Measurements from ENCODE around the gene CD4.
"Not testable (repeated sequence)": the region's sequence is repeated elsewhere in the genome, so short reads cannot be mapped to it uniquely, and the experiment has no call there.

The CD4 gene

DNA sequence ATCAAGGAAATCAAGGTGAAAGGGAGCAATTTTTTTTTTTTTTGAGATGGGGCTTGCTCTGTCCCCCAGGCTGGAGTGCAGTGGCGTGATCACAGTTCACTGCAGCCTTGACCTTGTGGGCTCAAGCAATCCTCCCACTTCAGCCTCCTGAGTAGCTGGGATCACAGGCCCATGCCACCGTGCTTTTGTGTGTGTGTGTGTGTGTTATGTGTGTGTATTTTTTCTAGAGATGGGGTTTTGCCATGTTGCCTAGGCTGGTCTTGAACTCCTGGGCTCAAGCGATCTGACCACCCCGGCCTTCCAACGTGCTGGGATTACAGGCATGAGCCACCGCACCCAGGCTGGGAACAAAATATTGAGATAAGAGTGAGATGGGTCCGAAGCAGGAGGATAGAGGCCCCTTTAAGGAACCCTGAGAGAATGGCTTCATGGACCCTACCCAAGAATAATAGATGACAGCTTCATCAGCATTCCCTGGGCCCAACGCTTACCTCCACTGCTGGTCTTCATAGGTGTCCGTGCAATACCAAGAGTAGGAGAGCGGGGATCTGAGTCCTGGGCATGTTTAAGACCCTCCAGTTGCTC lies 60.7 kb downstream of the CD4 start:
- DNase-seq (ENCODE audit: low read depth): no peak

- DNase-seq (ENCODE audit: low read depth): no peak
These were observed 61.4 kb downstream of the CD4 start for GRCh38 chr12:6850796-6851152.

- DNase-seq (ENCODE audit: low read depth): peak; percentile 86
These were observed 62.0 kb downstream of the CD4 start, which contains the start of gene CDCA3 for GRCh38 chr12:6851153-6851920. Gene CDCA3, minus strand, starts transcription at chr12:6851286. Its CDS starts 334 bp downstream, at chr12:6850952.

DNA sequence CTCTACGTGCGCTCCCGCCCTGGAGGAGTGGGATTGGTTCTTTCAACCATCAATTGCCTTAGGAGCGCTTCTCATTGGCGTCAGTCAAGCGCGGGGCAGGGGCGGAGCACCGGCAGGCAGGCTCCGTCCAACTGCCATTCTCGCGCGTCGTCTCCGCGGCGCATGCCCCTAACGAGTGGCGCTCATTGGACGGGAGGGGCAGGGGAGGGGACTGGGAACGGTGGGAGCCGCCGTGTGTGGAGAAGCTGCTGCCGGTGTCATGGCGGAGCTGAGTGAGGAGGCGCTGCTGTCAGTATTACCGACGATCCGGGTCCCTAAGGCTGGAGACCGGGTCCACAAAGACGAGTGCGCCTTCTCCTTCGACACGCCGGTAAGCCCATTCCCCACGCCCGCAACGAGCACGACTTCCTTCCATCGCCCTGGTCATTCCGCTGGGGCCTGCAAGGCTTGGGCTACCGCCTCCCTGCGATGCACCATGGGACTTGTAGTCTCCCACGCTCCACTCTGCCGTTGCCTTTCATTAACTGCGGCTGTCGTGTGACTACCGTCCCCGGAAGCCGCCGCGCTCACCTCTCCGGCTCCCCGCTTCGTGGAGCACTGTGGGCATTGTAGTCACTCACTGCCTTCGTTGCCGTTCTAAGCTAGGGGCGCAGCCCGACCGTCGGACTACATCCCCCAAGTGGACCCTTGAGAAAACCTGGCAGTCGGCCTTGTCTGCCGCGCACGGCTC lies 62.8 kb downstream of the CD4 start, which contains the start of gene USP5:
Gene USP5, plus strand, starts transcription at position 230 of the 730 bp plus-strand sequence. Its CDS starts 30 bp downstream, at position 260.
- peak; percentile 96 for DNase-seq (ENCODE audit: low read depth)

GRCh38 chr12:6852651-6853354 lies 63.5 kb downstream of the CD4 start:
- no peak for DNase-seq (ENCODE audit: low read depth)

GRCh38 chr12:6853626-6854025 lies 64.3 kb downstream of the CD4 start:
- DNase-seq (ENCODE audit: low read depth): no peak

GRCh38 chr12:6854036-6854435 lies 64.7 kb downstream of the CD4 start:
- DNase-seq (ENCODE audit: low read depth): no peak

DNA sequence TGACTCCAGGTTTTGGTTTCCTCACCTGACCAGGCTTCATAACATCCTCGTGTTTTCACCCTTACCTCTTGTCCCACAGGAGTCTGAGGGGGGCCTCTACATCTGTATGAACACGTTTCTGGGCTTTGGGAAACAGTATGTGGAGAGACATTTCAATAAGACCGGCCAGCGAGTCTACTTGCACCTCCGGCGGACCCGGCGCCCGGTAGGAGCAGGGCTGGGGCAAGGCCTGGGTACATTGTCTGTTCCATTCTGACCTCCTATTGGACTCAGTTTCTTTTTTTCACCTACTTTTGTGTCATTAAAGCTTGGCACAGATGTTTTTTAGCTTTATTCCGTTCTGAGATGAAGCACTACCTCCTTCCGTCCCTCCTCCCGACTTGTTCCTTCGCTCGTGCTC lies 66.0 kb downstream of the CD4 start:
- DNase-seq (ENCODE audit: low read depth): no peak

- DNase-seq (ENCODE audit: low read depth): no peak
These were observed 69.5 kb downstream of the CD4 start for GRCh38 chr12:6858799-6859198.

GRCh38 chr12:6860116-6860515 lies 70.8 kb downstream of the CD4 start:
- DNase-seq (ENCODE audit: low read depth): no peak

GRCh38 chr12:6860942-6861341 lies 71.6 kb downstream of the CD4 start:
- DNase-seq (ENCODE audit: low read depth): no peak

GRCh38 chr12:6861391-6861790 lies 72.1 kb downstream of the CD4 start:
- DNase-seq (ENCODE audit: low read depth): no peak

DNA sequence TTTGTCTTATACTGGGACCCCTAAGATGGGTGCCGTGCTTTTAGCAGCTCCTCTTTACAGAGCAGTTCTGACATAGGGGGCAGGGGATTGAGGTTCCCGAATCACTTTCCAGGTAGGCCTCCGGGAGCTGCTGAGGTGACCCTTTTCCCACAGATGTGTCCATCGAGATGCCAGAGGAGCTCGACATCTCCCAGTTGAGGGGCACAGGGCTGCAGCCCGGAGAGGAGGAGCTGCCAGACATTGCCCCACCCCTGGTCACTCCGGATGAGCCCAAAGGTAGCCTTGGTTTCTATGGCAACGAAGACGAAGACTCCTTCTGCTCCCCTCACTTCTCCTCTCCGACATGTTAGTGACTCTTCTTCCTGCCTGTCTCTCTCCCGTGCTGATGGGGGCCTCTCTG lies 73.7 kb downstream of the CD4 start:
- DNase-seq (ENCODE audit: low read depth): no peak

GRCh38 chr12:6863586-6864321 lies 74.4 kb downstream of the CD4 start:
- no peak for DNase-seq (ENCODE audit: low read depth)

DNA sequence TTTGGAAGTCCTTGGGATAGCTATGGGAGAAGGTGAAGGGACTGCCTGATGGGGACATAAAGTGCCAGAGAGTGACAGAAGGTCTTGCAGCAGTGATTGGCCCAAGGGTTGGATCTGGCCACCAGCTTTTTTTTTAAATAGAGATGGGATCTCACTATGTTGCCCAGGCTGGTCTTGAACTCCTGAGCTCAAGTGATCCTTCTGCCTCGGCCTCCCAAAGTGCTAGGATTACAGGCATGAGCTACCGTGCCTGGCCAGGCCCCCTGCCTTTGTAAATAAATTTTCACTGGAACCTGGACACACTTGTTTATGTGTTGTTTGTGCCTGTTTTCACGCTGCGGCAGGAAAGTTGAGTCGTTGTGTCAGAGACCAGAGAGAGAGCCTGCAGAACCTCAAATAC lies 76.0 kb downstream of the CD4 start:
- not testable (repeated sequence) for DNase-seq (ENCODE audit: low read depth)

DNA sequence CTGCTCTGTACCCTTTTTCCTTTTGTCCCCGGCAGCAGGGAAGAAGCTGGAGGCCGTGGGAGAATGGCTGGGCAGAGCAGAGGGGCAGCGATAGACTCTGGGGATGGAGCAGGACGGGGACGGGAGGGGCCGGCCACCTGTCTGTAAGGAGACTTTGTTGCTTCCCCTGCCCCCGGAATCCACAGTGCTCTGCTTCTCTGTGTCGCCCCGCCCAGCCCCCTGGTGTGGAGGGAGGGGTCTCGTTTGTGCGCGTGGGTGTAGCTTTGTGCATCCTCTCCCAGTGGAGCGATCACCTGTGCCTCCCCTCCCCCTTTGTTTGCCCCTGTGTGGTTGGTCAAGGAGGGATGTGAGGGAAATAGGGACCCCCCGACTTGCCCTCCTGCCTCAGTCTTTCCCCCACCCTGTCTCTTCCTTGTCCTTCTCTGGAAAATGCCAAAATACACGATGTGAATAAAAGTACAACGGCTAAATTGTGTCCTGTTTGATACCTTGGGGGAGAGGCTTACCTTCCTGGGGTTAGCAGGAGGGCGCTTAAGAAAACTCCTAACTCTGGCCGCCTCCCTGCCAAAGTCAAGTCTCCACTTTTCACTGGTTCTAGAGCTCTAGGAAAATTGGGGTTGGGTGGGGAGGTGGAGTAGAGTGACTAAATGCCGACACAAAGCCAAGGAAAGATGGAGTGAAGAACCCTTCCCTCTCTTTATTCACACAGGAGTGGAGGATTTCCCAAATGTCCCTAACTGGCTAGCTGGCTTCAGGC lies 77.0 kb downstream of the CD4 start:
- DNase-seq (ENCODE audit: low read depth): no peak

DNA sequence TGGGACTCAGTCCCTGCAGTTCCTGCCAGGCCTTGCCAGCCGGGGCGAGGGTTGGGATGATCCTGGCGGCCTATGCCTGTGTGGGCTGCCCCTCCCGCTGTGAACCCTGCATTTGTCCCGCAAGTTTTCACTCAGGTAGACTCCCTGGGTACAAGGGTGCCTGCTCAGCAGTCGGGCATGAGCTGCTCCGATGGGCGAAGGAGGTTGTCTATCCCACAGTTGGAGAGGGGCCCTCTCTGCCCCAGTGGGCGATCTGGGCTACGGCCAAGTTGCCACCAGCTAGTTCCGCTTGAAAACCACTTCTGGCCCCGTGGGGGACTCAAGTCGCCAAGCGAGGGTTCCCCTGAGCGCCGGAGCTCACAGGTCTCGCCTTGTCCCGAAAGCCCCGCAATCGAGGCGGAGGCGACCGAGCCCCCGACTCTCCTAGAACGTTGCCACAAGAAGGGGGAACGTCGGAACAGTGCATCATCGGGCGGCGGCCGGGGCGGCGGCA lies 77.6 kb downstream of the CD4 start:
- no peak for DNase-seq (ENCODE audit: low read depth)

- peak; percentile 68 for DNase-seq (ENCODE audit: low read depth)
These were observed 78.3 kb downstream of the CD4 start, which contains the start of gene TPI1 for GRCh38 chr12:6867413-6868210. Gene TPI1, plus strand, starts transcription at chr12:6867531. Its CDS starts 36 bp downstream, at chr12:6867567.

- DNase-seq (ENCODE audit: low read depth): no peak
These were observed 79.1 kb downstream of the CD4 start for GRCh38 chr12:6868211-6869048.

Data from activated T-cell treated with anti-CD3 and anti-CD28 coated beads for 1 hour (primary cell).